ENCODE results near the gene ARL16.

- no peak for TF ChIP-seq POLR2A (IDR thresholded peaks at IDR 0.05; ENCODE audit: low read depth, low read length)
- TF ChIP-seq MAFK (IDR thresholded peaks at IDR 0.05; ENCODE audit: low read depth, low read length): no peak
- no peak for TF ChIP-seq MAZ (IDR thresholded peaks at IDR 0.05; ENCODE audit: borderline replicate concordance, low read depth, low read length)
- no peak for TF ChIP-seq CTCF (conservative IDR thresholded peaks at IDR 0.05; ENCODE audit: low read depth, low read length)
- TF ChIP-seq RAD21 (IDR thresholded peaks at IDR 0.05; ENCODE audit: low read length): no peak
- TF ChIP-seq, protein P1, sequence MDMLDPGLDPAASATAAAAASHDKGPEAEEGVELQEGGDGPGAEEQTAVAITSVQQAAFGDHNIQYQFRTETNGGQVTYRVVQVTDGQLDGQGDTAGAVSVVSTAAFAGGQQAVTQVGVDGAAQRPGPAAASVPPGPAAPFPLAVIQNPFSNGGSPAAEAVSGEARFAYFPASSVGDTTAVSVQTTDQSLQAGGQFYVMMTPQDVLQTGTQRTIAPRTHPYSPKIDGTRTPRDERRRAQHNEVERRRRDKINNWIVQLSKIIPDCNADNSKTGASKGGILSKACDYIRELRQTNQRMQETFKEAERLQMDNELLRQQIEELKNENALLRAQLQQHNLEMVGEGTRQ (IDR thresholded peaks at IDR 0.05; ENCODE audit: low read depth, low read length): no peak
- no peak for TF ChIP-seq MXI1 (IDR thresholded peaks at IDR 0.05; ENCODE audit: borderline replicate concordance, low read depth, low read length)
- no peak for TF ChIP-seq RCOR1 (IDR thresholded peaks at IDR 0.05; ENCODE audit: insufficient replicate concordance, low read length)
- no peak for TF ChIP-seq SMC3 (IDR thresholded peaks at IDR 0.05; ENCODE audit: low read depth, low read length)
- TF ChIP-seq, protein P2, sequence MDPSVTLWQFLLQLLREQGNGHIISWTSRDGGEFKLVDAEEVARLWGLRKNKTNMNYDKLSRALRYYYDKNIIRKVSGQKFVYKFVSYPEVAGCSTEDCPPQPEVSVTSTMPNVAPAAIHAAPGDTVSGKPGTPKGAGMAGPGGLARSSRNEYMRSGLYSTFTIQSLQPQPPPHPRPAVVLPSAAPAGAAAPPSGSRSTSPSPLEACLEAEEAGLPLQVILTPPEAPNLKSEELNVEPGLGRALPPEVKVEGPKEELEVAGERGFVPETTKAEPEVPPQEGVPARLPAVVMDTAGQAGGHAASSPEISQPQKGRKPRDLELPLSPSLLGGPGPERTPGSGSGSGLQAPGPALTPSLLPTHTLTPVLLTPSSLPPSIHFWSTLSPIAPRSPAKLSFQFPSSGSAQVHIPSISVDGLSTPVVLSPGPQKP (IDR thresholded peaks at IDR 0.05; ENCODE audit: borderline replicate concordance, low read depth, low read length): no peak
- no peak for TF ChIP-seq BHLHE40 (IDR thresholded peaks at IDR 0.05; ENCODE audit: low read depth, low read length)
- no peak for TF ChIP-seq FOS (IDR thresholded peaks at IDR 0.05; ENCODE audit: low read depth, low read length)
These were observed 33.0 kb upstream of the ARL16 start for GRCh38 chr17:81716674-81716996.

Data from IMR-90 (cell line).